Cardiac muscle cell (in vitro differentiated cells and primary cell): ENCODE data around the gene THUMPD1. TPM values are rescaled to one million over a fixed set of nuclear protein-coding genes. Genes with fewer than 3 reads are reported as not detected.
"Not testable (repeated sequence)": the region's sequence is repeated elsewhere in the genome, so short reads cannot be mapped to it uniquely, and the experiment has no call there.

Source experiments
- DNase-seq, 2 donors: peaks; one replicate each; pipeline versions ENCODE4 v3.0.0 to v3.0.0-alpha.2; 2010 to 2017; ENCODE audit warnings: low read depth in 1 of 2, low spot score in 1 of 2
- H3K27ac ChIP-seq: fragments of 200-600 bp; sonication (generic); 2 replicates; pipeline ENCODE4 v1.5.1; 2016
- H3K27me3 ChIP-seq: fragments of 200-600 bp; sonication (generic); 2 replicates; pipeline ENCODE4 v1.6.0; 2016; ENCODE audit warnings: control low read depth
- H3K36me3 ChIP-seq: fragments of 200-600 bp; sonication (generic); 2 replicates; pipeline ENCODE4 v1.5.1; 2016; ENCODE audit warnings: control low read depth
- H3K4me1 ChIP-seq: fragments of 200-600 bp; sonication (generic); 2 replicates; pipeline ENCODE4 v1.8.1; 2017; ENCODE audit warnings: low read depth, mild to moderate bottlenecking, mixed run types
- H3K4me3 ChIP-seq: fragments of 200-600 bp; sonication (generic); 2 replicates; pipeline ENCODE4 v1.5.1; 2016; ENCODE audit warnings: mild to moderate bottlenecking
- H3K9me3 ChIP-seq: fragments of 200-600 bp; sonication (generic); 2 replicates; pipeline ENCODE4 v1.5.1; 2017; ENCODE audit warnings: low read depth, mild to moderate bottlenecking, control low read depth
- polyA plus RNA-seq: library from polyadenylated mRNA; unstranded; fragments of >200 nt; fragmentation: Nextera tagmentation; extraction: Ambion mirVana; gene quantifications from 2 replicates; pipeline ENCODE4 v1.2.1, GENCODE V29; 2016
- total RNA-seq: library from RNA; depleted of rRNA; stranded (reverse); fragments of >200 nt; gene quantifications from 2 replicates; pipeline ENCODE4 v1.2.3, GENCODE V29; 2016
- TF ChIP-seq, protein P1 (sequence below): IDR thresholded peaks from 2 replicates; pipeline ENCODE4 v1.5.1; 2012; ENCODE audit warnings: low read depth, mild to moderate bottlenecking, low read length

Gene THUMPD1
- total and polyA plus RNA-seq, 2 experiments from 2014 or later, result 22.8 to 83.3 TPM

DNA sequence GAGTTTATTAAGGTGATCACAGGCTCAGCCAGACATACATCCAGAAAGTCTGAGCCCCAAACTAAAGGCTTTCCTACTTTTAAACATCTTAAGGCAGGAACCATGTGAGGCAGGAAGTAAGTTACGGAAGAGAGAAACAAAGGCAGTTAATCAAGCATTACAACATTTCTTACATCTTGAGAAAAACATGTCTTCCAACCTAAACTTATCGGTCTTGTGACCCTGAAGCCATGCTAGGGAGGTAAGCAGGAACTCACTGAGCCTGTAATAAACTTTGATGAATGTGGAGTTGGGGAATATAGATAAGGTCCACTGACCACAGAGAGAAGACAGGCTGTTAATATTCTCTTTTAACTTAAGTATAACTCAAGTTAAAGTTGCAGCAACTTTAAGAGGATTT is 18.7 kb upstream of the THUMPD1 start:
- H3K27me3 ChIP-seq, result no peaks in the 10 kb centered on the region
- H3K4me1 ChIP-seq, result no peaks in the 10 kb centered on the region
- no peak overlapping the region for H3K27ac ChIP-seq
- H3K4me3 ChIP-seq, result no peak overlapping the region
- H3K36me3 ChIP-seq, result no peaks in the 10 kb centered on the region
- TF ChIP-seq, protein P1, sequence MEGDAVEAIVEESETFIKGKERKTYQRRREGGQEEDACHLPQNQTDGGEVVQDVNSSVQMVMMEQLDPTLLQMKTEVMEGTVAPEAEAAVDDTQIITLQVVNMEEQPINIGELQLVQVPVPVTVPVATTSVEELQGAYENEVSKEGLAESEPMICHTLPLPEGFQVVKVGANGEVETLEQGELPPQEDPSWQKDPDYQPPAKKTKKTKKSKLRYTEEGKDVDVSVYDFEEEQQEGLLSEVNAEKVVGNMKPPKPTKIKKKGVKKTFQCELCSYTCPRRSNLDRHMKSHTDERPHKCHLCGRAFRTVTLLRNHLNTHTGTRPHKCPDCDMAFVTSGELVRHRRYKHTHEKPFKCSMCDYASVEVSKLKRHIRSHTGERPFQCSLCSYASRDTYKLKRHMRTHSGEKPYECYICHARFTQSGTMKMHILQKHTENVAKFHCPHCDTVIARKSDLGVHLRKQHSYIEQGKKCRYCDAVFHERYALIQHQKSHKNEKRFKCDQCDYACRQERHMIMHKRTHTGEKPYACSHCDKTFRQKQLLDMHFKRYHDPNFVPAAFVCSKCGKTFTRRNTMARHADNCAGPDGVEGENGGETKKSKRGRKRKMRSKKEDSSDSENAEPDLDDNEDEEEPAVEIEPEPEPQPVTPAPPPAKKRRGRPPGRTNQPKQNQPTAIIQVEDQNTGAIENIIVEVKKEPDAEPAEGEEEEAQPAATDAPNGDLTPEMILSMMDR, result no peak
- H3K9me3 ChIP-seq, result no peaks in the 10 kb centered on the region
- DNase-seq, result no peak

DNA sequence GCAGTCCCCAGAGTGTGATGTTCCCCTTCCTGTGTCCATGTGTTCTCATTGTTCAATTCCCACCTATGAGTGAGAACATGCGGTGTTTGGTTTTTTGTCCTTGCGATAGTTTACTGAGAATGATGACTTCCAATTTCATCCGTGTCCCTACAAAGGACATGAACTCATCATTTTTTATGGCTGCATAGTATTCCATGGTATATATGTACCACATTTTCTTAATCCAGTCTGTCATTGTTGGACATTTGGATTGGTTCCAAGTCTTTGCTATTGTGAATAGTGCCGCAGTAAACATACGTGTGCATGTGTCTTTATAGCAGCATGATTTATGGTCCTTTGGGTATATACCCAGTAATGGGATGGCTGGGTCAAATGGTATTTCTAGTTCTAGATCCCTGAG is 14.2 kb upstream of the THUMPD1 start:
- not testable (repeated sequence) for H3K36me3 ChIP-seq, DNase-seq, H3K9me3 ChIP-seq, H3K27ac ChIP-seq, H3K4me3 ChIP-seq, H3K4me1 ChIP-seq, H3K27me3 ChIP-seq

DNA sequence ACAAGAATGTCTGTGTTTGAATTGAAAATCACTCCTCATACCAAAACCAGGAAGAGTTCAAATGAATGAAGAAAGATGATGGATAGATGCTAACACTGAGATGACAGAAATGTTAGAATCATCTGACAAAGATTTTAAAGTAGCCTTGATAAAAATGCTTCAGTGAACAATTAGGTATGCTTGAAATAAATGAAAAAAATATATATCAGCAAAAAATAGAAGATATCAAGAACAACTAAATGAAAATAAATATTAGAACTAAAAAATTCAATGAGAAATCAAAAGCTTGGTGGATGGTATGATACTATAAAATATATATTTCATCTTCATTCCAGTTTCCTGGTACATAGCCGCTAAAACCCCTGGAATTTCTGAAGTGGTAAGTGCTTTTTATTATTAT is 13.6 kb upstream of the THUMPD1 start:
- no peak for DNase-seq
- TF ChIP-seq, protein P1, result no peak
- no peaks in the 10 kb centered on the region for H3K9me3 ChIP-seq

DNA sequence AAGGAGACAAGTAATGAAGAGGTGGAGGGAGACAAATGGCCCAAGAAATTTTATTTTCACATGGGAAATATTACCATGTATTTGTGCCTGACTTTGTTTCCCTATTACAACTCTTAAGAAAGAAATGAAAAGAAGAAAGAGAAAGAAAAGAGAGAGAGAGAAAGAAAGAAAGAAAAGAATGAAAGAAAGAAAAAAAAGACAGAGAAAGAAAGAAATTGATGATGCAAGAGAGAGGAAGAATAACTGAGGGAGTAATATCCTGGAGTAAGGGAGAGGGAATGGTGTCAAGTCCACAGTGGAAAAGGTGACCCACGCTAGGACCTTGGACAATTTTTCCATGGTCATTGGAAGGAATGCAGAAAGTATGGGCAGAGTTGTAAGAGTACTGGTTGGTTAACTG is 12.1 kb upstream of the THUMPD1 start:
- Histone ChIP-seq H3K4me3 (no peak overlapping the region), H3K27me3 (no peaks in the 10 kb centered on the region), H3K9me3 (no peaks in the 10 kb centered on the region), H3K36me3 (no peaks in the 10 kb centered on the region), H3K27ac (no peak overlapping the region), H3K4me1 (no peaks in the 10 kb centered on the region)
- no peak for DNase-seq
- TF ChIP-seq, protein P1, result no peak

More for the DNA sequence above, 13.6 kb upstream of the THUMPD1 start:
- H3K27ac ChIP-seq, result no peak overlapping the region
- H3K36me3 ChIP-seq, result no peaks in the 10 kb centered on the region
- no peaks in the 10 kb centered on the region for H3K4me1 ChIP-seq
- no peak overlapping the region for H3K4me3 ChIP-seq
- H3K27me3 ChIP-seq, result no peaks in the 10 kb centered on the region

DNA sequence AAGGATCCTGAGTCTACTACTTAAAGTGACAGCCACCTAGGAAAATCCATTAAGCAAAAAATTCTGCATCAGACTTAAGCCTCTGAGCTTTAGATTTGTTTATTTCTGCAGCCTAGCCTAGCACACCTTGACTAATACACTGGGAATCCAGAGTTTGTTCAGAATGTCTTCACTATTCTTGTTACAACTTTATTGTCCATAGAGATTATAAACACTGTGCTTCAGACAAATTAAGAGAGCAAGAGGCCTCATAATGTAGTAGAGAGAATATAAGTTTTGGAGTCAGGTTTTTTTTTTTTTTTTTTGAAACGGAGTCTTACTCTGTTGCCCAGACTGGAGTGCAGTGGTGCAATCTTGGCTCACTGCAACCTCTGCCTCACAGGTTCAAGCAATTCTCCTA is 8.9 kb upstream of the THUMPD1 start:
- DNase-seq, result no peak
- TF ChIP-seq, protein P1, result no peak
- Histone ChIP-seq H3K4me3 (no peak overlapping the region), H3K27me3 (no peaks in the 10 kb centered on the region), H3K9me3 (no peaks in the 10 kb centered on the region), H3K36me3 (no peaks in the 10 kb centered on the region), H3K4me1 (no peaks in the 10 kb centered on the region), H3K27ac (no peak overlapping the region)

DNA sequence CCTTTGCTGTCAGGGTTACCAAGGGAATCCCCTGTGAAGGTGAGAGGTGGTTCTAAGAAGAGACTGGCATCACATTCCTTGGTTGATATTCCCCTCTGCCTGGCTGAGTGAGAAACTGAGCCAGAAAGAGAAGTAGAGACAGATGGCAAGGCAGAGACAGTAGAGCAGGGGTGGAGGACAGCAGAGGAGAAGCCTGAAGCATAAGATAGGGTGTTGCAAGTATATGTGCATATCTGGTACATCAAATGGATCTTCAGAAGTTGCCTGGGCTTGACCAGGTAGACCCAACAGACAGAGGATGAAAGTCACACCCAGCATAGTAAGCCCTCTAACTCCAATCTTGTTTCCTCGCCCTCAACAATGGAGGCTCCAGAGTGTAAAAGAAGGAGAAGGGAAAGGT is 7.9 kb upstream of the THUMPD1 start:
- TF ChIP-seq, protein P1, result no peak
- H3K27me3 ChIP-seq, result no peaks in the 10 kb centered on the region
- H3K9me3 ChIP-seq, result no peaks in the 10 kb centered on the region
- no peak for DNase-seq
- H3K4me1 ChIP-seq, result no peaks in the 10 kb centered on the region
- no peak overlapping the region for H3K4me3 ChIP-seq
- no peak overlapping the region for H3K27ac ChIP-seq
- H3K36me3 ChIP-seq, result no peaks in the 10 kb centered on the region
